ENCODE data around the gene ADAMTS8.

Gene ADAMTS8

GRCh38 chr11:130421199-130421585, 7.2 kb downstream of the ADAMTS8 start:
- no peaks in the 10 kb centered on the region for H3K4me1 ChIP-seq (ENCODE audit: control insufficient read depth, insufficient read depth, low read length)
- no CpG with 5 or more reads among the region's 7 CpGs for WGBS (ENCODE audit: insufficient coverage, insufficient read length)
- no peak overlapping the region for H3K27ac ChIP-seq (ENCODE audit: low read length)
- no peaks in the 10 kb centered on the region for H3K36me3 ChIP-seq (ENCODE audit: control insufficient read depth, insufficient read depth, low read length)
- H3K9me3 ChIP-seq (ENCODE audit: control insufficient read depth, insufficient read depth, low read length), result no peaks in the 10 kb centered on the region
- no peaks in the 10 kb centered on the region for H3K27me3 ChIP-seq (ENCODE audit: control insufficient read depth, insufficient read depth, low read length)
- DNase-seq (ENCODE audit: low read depth, low spot score), result no peak
- no peak overlapping the region for H3K4me3 ChIP-seq (ENCODE audit: low read length)

DNA sequence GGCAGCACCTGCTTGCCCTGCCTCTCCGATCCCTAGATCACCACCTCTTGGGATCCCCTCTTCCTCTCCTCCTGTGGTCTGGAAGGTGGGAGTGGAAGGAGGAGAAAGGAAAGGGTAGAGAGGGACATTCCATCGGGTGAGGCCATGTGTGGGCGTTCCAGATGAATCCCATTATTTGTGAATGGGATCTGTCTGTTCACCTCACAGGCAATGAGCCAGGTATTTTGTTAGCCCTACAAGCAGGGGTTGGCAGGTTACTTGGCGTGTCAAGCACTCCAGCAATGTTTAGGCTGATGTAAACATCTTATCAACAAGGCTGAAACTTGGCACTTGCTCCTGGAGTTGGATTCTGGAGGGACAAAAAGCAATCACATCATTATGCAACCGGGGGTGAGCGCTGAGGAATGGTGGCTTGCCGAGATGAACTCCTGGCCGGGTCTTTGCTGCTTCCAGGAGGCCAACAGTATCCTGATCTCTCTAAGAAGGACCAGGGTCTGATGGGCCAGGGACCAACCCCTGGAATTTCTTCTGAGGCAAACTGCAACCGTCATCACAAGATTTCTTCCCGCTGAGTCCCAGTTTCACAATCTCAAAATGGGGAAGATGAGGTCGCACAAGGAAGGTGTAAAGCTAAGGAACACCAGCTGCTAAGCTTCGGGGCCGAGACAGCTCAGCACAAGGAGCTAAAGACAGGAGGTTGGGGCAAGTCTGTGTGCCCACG, 7.8 kb downstream of the ADAMTS8 start:
- DNase-seq (ENCODE audit: low read depth, low spot score), result no peak
- no peak overlapping the region for H3K4me3 ChIP-seq (ENCODE audit: low read length)
- no peaks in the 10 kb centered on the region for H3K4me1 ChIP-seq (ENCODE audit: control insufficient read depth, insufficient read depth, low read length)
- H3K27ac ChIP-seq (ENCODE audit: low read length), result no peak overlapping the region
- WGBS (ENCODE audit: insufficient coverage, insufficient read length), result no CpG with 5 or more reads among the region's 14 CpGs
- no peaks in the 10 kb centered on the region for H3K9me3 ChIP-seq (ENCODE audit: control insufficient read depth, insufficient read depth, low read length)
- H3K36me3 ChIP-seq (ENCODE audit: control insufficient read depth, insufficient read depth, low read length), result no peaks in the 10 kb centered on the region
- no peaks in the 10 kb centered on the region for H3K27me3 ChIP-seq (ENCODE audit: control insufficient read depth, insufficient read depth, low read length)

DNA sequence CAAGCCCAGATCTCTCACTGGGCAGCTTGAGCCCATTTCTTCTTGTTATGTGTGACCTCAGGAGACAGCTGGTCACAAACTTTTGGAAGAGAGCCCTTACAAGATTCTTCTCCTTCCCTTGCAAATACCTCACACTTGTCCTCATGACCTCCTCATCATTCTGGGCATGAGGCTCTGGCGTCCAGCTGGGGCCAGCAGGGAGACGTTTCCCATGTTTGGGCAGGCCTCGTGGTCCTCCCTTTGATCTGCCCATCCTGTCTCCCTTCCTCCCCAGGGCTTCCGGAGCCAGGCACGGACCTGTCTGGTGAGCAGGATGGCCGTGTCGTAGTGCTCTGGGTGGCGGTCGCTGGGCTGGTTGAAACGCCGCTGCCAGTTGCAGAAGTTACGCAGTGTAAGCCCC, 9.7 kb downstream of the ADAMTS8 start:
- Histone ChIP-seq H3K4me3 (ENCODE audit: low read length) (no peak overlapping the region), H3K9me3 (ENCODE audit: control insufficient read depth, insufficient read depth, low read length) (no peaks in the 10 kb centered on the region), H3K27me3 (ENCODE audit: control insufficient read depth, insufficient read depth, low read length) (no peaks in the 10 kb centered on the region), H3K27ac (ENCODE audit: low read length) (no peak overlapping the region), H3K4me1 (ENCODE audit: control insufficient read depth, insufficient read depth, low read length) (no peaks in the 10 kb centered on the region), H3K36me3 (ENCODE audit: control insufficient read depth, insufficient read depth, low read length) (no peaks in the 10 kb centered on the region)
- DNase-seq (ENCODE audit: low read depth, low spot score), result no peak
- WGBS (ENCODE audit: insufficient coverage, insufficient read length), result no CpG with 5 or more reads among the region's 12 CpGs

DNA sequence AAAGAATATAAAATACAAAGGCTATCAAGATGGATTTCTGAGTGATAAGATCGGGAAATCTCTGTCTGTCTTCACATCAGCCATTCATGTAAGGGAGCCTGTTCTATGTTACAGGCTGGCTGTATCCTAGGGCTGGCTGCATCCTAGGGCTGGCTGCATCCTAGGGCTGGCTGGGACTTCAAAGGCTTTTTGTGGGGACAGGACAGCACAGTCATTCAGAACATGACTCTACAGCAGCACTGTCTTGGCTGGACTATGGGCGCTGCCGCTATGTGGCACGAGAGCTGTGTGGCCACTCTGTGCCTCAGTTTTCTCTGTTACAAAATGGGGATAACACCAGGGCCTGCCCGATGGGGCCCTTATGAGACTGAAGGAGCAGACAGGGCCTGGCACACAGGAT, 10.2 kb downstream of the ADAMTS8 start:
- H3K9me3 ChIP-seq (ENCODE audit: control insufficient read depth, insufficient read depth, low read length), result no peaks in the 10 kb centered on the region
- no peaks in the 10 kb centered on the region for H3K4me1 ChIP-seq (ENCODE audit: control insufficient read depth, insufficient read depth, low read length)
- H3K27me3 ChIP-seq (ENCODE audit: control insufficient read depth, insufficient read depth, low read length), result no peaks in the 10 kb centered on the region
- no peak overlapping the region for H3K4me3 ChIP-seq (ENCODE audit: low read length)
- DNase-seq (ENCODE audit: low read depth, low spot score), result no peak
- no peak overlapping the region for H3K27ac ChIP-seq (ENCODE audit: low read length)
- H3K36me3 ChIP-seq (ENCODE audit: control insufficient read depth, insufficient read depth, low read length), result no peaks in the 10 kb centered on the region
- WGBS (ENCODE audit: insufficient coverage, insufficient read length), result no CpG with 5 or more reads among the region's 5 CpGs

DNA sequence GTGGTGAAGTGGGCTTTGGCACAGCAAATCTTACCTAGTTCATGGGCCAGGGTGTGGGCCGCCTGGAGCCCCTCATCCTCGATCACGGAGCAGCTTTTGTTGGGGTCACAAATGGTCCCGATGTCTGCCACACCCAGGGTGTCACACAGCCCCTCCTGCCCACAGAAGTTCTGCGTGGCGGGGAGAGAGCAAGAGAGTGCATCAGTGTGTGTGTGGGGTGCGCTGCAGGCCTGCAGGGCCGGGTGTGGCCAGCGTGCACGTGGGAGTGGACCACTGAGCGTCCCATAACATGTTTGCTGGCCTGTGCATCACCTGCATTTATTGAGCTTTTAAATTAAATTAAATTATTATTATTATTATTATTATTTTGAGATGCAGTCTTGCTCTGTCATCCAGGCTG, 11.5 kb downstream of the ADAMTS8 start:
- Histone ChIP-seq H3K27ac (ENCODE audit: low read length) (no peak overlapping the region), H3K4me3 (ENCODE audit: low read length) (no peak overlapping the region), H3K9me3 (ENCODE audit: control insufficient read depth, insufficient read depth, low read length) (no peaks in the 10 kb centered on the region), H3K27me3 (ENCODE audit: control insufficient read depth, insufficient read depth, low read length) (no peaks in the 10 kb centered on the region), H3K4me1 (ENCODE audit: control insufficient read depth, insufficient read depth, low read length) (no peaks in the 10 kb centered on the region), H3K36me3 (ENCODE audit: control insufficient read depth, insufficient read depth, low read length) (no peaks in the 10 kb centered on the region)
- WGBS (ENCODE audit: insufficient coverage, insufficient read length), result no CpG with 5 or more reads among the region's 11 CpGs
- no peak for DNase-seq (ENCODE audit: low read depth, low spot score)

GRCh38 chr11:130416530-130416882, 11.9 kb downstream of the ADAMTS8 start:
- no peaks in the 10 kb centered on the region for H3K4me1 ChIP-seq (ENCODE audit: control insufficient read depth, insufficient read depth, low read length)
- no peak overlapping the region for H3K27ac ChIP-seq (ENCODE audit: low read length)
- no peaks in the 10 kb centered on the region for H3K36me3 ChIP-seq (ENCODE audit: control insufficient read depth, insufficient read depth, low read length)
- no peak overlapping the region for H3K4me3 ChIP-seq (ENCODE audit: low read length)
- no peaks in the 10 kb centered on the region for H3K9me3 ChIP-seq (ENCODE audit: control insufficient read depth, insufficient read depth, low read length)
- H3K27me3 ChIP-seq (ENCODE audit: control insufficient read depth, insufficient read depth, low read length), result no peaks in the 10 kb centered on the region
- no CpG with 5 or more reads among the region's 12 CpGs for WGBS (ENCODE audit: insufficient coverage, insufficient read length)
- DNase-seq (ENCODE audit: low read depth, low spot score), result no peak

DNA sequence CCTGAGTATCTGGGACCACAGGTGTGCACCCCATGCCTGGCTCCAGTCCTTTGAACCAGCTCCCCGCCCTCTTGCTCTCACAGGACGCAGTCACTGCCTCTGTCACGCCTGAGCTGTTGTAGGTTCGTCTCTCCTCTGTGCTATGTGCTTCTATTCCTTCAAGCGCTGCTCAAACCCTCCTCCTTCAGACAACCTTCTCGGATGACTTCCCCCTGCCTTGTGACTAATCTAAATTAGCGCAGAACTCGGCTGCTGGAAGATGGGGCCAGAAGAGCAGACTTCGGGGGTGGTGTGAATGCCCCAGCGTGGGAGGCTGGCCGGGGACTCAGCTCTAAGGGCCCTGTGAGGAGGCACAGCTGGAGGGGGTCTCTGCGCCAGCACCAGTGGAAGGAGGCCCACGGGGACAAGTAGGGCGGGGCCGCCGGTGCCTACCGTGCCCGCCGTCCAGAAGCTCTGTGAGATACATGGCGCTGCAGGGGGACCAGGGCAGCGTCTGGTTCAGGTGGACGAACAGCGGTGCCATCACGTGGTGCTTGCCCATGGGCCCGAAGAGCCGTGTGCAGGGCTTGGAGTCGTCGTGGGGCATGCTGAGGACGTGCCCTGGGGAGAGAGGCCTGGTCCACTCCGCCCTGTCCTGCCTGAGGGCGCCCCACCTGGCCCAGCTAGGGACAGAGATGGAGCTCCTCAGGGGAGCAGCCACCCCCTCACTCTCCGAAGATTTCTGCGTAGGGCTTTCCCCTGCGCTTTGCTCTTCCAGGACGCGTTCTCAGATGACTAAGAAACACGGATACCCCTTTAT, 12.5 kb downstream of the ADAMTS8 start:
- no CpG with 5 or more reads among the region's 37 CpGs for WGBS (ENCODE audit: insufficient coverage, insufficient read length)
- Histone ChIP-seq H3K27me3 (ENCODE audit: control insufficient read depth, insufficient read depth, low read length) (no peaks in the 10 kb centered on the region), H3K27ac (ENCODE audit: low read length) (no peak overlapping the region), H3K4me3 (ENCODE audit: low read length) (no peak overlapping the region), H3K4me1 (ENCODE audit: control insufficient read depth, insufficient read depth, low read length) (no peaks in the 10 kb centered on the region), H3K36me3 (ENCODE audit: control insufficient read depth, insufficient read depth, low read length) (no peaks in the 10 kb centered on the region), H3K9me3 (ENCODE audit: control insufficient read depth, insufficient read depth, low read length) (no peaks in the 10 kb centered on the region)
- no peak for DNase-seq (ENCODE audit: low read depth, low spot score)

- no peaks in the 10 kb centered on the region for H3K9me3 ChIP-seq (ENCODE audit: control insufficient read depth, insufficient read depth, low read length)
- no peak for DNase-seq (ENCODE audit: low read depth, low spot score)
- H3K27ac ChIP-seq (ENCODE audit: low read length), result no peak overlapping the region
- H3K4me3 ChIP-seq (ENCODE audit: low read length), result no peak overlapping the region
- WGBS (ENCODE audit: insufficient coverage, insufficient read length), result no CpG with 5 or more reads among the region's 24 CpGs
- H3K36me3 ChIP-seq (ENCODE audit: control insufficient read depth, insufficient read depth, low read length), result no peaks in the 10 kb centered on the region
- no peaks in the 10 kb centered on the region for H3K4me1 ChIP-seq (ENCODE audit: control insufficient read depth, insufficient read depth, low read length)
- no peaks in the 10 kb centered on the region for H3K27me3 ChIP-seq (ENCODE audit: control insufficient read depth, insufficient read depth, low read length)
Measured at GRCh38 chr11:130414107-130415080, 14.0 kb downstream of the ADAMTS8 start.

DNA sequence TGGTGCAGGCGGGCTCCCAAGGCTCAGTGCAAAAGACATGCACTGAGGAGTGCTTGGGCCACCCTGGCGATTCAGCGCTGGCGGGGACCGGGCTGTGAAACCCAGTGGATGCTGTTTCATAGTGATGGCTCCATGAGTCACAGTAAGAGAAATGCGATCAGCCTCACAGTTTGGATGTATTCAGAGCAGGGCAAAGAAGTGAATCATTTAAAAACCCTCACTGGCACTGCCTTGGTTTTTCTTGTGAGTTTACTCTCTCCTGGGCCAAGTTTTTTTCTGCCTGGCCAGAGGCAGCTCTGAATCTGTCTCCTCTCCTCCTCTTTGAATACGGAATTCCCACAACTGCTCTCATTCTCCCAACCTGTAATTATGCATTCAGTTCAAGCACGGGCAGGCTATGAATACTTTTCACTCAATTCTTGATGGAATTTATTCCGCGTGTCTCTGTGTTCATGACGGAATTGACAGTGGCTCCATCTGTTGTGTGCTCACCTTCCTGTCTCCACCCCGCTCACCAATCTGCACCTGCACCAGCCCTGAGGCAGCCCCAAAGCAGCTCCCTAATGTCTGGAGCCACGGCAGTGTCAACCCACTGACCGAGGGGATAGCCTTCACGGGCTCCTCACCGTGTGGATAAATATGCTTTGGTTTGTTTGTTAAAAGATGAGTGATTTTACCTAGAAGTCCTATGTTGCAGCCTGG, 14.9 kb downstream of the ADAMTS8 start:
- Histone ChIP-seq H3K4me1 (ENCODE audit: control insufficient read depth, insufficient read depth, low read length) (no peaks in the 10 kb centered on the region), H3K27me3 (ENCODE audit: control insufficient read depth, insufficient read depth, low read length) (no peaks in the 10 kb centered on the region), H3K27ac (ENCODE audit: low read length) (no peak overlapping the region), H3K36me3 (ENCODE audit: control insufficient read depth, insufficient read depth, low read length) (no peaks in the 10 kb centered on the region), H3K9me3 (ENCODE audit: control insufficient read depth, insufficient read depth, low read length) (no peaks in the 10 kb centered on the region), H3K4me3 (ENCODE audit: low read length) (no peak overlapping the region)
- WGBS (ENCODE audit: insufficient coverage, insufficient read length), result no CpG with 5 or more reads among the region's 16 CpGs
- DNase-seq (ENCODE audit: low read depth, low spot score), result no peak

DNA sequence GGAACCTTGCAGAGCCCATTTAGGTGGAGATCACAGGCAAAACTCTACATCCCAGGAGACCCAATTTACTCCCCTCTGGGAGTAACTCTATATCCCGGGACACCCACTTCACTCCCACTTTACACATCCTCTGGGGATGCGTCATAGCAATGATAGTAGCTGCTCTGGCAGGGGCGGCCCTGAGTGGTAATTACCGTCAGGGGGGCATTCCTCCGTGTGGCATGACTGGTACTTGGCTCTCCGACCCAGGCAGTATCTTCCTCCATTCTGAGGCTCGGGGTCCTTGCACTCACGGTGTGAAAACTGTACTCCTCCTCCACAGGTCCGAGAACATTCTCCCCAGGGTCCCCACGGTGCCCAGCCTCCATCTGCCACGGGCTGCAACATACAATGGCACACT, 17.2 kb downstream of the ADAMTS8 start:
- Histone ChIP-seq H3K9me3 (ENCODE audit: control insufficient read depth, insufficient read depth, low read length) (no peaks in the 10 kb centered on the region), H3K4me3 (ENCODE audit: low read length) (no peak overlapping the region), H3K4me1 (ENCODE audit: control insufficient read depth, insufficient read depth, low read length) (no peaks in the 10 kb centered on the region), H3K27ac (ENCODE audit: low read length) (no peak overlapping the region), H3K27me3 (ENCODE audit: control insufficient read depth, insufficient read depth, low read length) (no peaks in the 10 kb centered on the region), H3K36me3 (ENCODE audit: control insufficient read depth, insufficient read depth, low read length) (no peaks in the 10 kb centered on the region)
- no CpG with 5 or more reads among the region's 11 CpGs for WGBS (ENCODE audit: insufficient coverage, insufficient read length)
- DNase-seq (ENCODE audit: low read depth, low spot score), result no peak
